CD4-positive, CD25-positive, alpha-beta regulatory T cell (primary cell): ENCODE measurements around the gene SIDT2. TPM values are rescaled to one million over a fixed set of nuclear protein-coding genes. Genes with fewer than 3 reads are reported as not detected.
"Not testable (repeated sequence)": the region's sequence is repeated elsewhere in the genome, so short reads cannot be mapped to it uniquely, and the experiment has no call there.

ENCODE experiments used
- ATAC-seq, 2 donors: fragments of 150-1000 bp; cut with Tn5 transposase; one replicate each; pipeline ENCODE4 v1.10.0; 2021; ENCODE audit warnings: low read depth in 2 of 2, moderate number of reproducible peaks in 2 of 2, moderate library complexity in 1 of 2
- DNase-seq, 3 donors: peaks; one replicate each; pipeline versions ENCODE4 v3.0.0 to v3.0.0-alpha.2; 2012 to 2022; ENCODE audit warnings: mixed read lengths in 1 of 3
- H3K27ac ChIP-seq: one replicate; pipeline ENCODE4 v1.7.0; 2013; ENCODE audit warnings: mild to moderate bottlenecking, low read length; ENCODE audit not compliant: insufficient read depth, poor library complexity, severe bottlenecking
- H3K27me3 ChIP-seq: one replicate; pipeline ENCODE4 v1.7.0; 2013; ENCODE audit warnings: low read length; ENCODE audit not compliant: control insufficient read depth, insufficient read depth
- H3K36me3 ChIP-seq: one replicate; pipeline ENCODE4 v1.7.0; 2013; ENCODE audit warnings: mild to moderate bottlenecking, low read length, moderate library complexity; ENCODE audit not compliant: control insufficient read depth, insufficient read depth
- H3K4me1 ChIP-seq: 2 replicates; pipeline ENCODE4 v1.7.0; 2013; ENCODE audit warnings: mild to moderate bottlenecking, low read length; ENCODE audit not compliant: insufficient read depth, control insufficient read depth, poor library complexity, severe bottlenecking
- H3K4me3 ChIP-seq: one replicate; pipeline ENCODE4 v1.7.0; 2013; ENCODE audit warnings: low read depth, mild to moderate bottlenecking, low read length, moderate library complexity
- H3K9me3 ChIP-seq, 2 experiments: 1 replicate in 1 of 2; 2 replicates in 1 of 2; pipeline ENCODE4 v1.7.0; 2013; ENCODE audit warnings: low read length in 2 of 2, mild to moderate bottlenecking in 1 of 2, moderate library complexity in 1 of 2; ENCODE audit not compliant: control insufficient read depth in 2 of 2
- H3K27ac Mint-ChIP-seq, 3 donors: one replicate each; pipeline ENCODE4 v1.8.0; 2020 to 2022; ENCODE audit warnings: mild to moderate bottlenecking in 3 of 3, mixed read lengths in 3 of 3, moderate library complexity in 2 of 3
- H3K27me3 Mint-ChIP-seq: one replicate; pipeline ENCODE4 v1.8.0; 2022; ENCODE audit warnings: mild to moderate bottlenecking, mixed read lengths
- H3K36me3 Mint-ChIP-seq: one replicate; pipeline ENCODE4 v1.8.0; 2020; ENCODE audit warnings: mixed read lengths
- H3K4me1 Mint-ChIP-seq, 4 donors: one replicate each; pipeline ENCODE4 v1.8.0; 2020 to 2022; ENCODE audit warnings: mixed read lengths in 4 of 4, mild to moderate bottlenecking in 1 of 4
- H3K4me3 Mint-ChIP-seq, 4 donors: one replicate each; pipeline ENCODE4 v1.8.0; 2020 to 2022; ENCODE audit warnings: mild to moderate bottlenecking in 4 of 4, mixed read lengths in 4 of 4, moderate library complexity in 3 of 4
- H3K9me3 Mint-ChIP-seq, 7 donors: one replicate each; pipeline ENCODE4 v1.8.0; 2020 to 2022; ENCODE audit warnings: mixed read lengths in 7 of 7, mild to moderate bottlenecking in 3 of 7, moderate library complexity in 2 of 7
- polyA plus RNA-seq, 4 donors: library from polyadenylated mRNA; unstranded; fragments of 300-500 nt; fragmentation: Illumina TruSeq; gene quantifications; one replicate each; pipeline ENCODE4 v1.2.3, GENCODE V29; 2021
- total RNA-seq: library from RNA; stranded (reverse); gene quantifications from one replicate; pipeline ENCODE4 v1.2.3, GENCODE V29; 2022

The SIDT2 gene
- total RNA-seq (129 TPM), polyA plus RNA-seq (1 to 10 TPM; 2.5 to 5.9 (median 4.6) TPM)

- peaks cover 11 to 38% (median 23%) of the 10 kb centered on the region in 4 donors for H3K4me1 Mint-ChIP-seq
Observed at GRCh38 chr11:117178210-117179034, at the start of gene SIDT2. Gene SIDT2 (plus strand): TSS chr11:117178743. CDS start chr11:117179264, 521 bp downstream.

GRCh38 chr11:117130396-117130795, 48.1 kb upstream of the SIDT2 start:
- ATAC-seq, H3K36me3 Mint-ChIP-seq, H3K27me3 ChIP-seq, H3K4me3 ChIP-seq, H3K9me3 ChIP-seq, H3K4me3 Mint-ChIP-seq, DNase-seq, H3K4me1 Mint-ChIP-seq, H3K9me3 Mint-ChIP-seq, H3K4me1 ChIP-seq, H3K27ac Mint-ChIP-seq, H3K27ac ChIP-seq, H3K36me3 ChIP-seq: not testable (repeated sequence)
- peaks cover 22% of the 10 kb centered on the region for H3K27me3 Mint-ChIP-seq

More at GRCh38 chr11:117178210-117179034, at the start of gene SIDT2:
- Histone ChIP-seq H3K27me3 (no peaks in the 10 kb centered on the region), H3K4me3 (peak within 1 kb of the TSS; percentile 91), H3K36me3 (peaks cover 6% of the 10 kb centered on the region), H3K9me3 (no peaks in the 10 kb centered on the region), H3K27ac (peak within 1 kb of the TSS; percentile 76), H3K4me1 (peaks cover 27% of the 10 kb centered on the region)
- Mint-ChIP-seq H3K27me3 (no peaks in the 10 kb centered on the region), H3K4me3 (peak within 1 kb of the TSS; percentile 96 to 98 (median 96)), H3K9me3 (no peaks in the 10 kb centered on the region), H3K36me3 (peaks cover under 1% of the 10 kb centered on the region), H3K27ac (peak within 1 kb of the TSS; percentile 95 to 97 (median 97))
- ATAC-seq (peak; percentile 96 to 98), DNase-seq (peak; percentile 84 to 97 (median 88))

GRCh38 chr11:117130879-117131278, 47.7 kb upstream of the SIDT2 start:
- Histone ChIP-seq H3K27ac (no peak overlapping the region), H3K4me3 (no peak overlapping the region), H3K36me3 (no peaks in the 10 kb centered on the region), H3K27me3 (no peaks in the 10 kb centered on the region), H3K4me1 (no peaks in the 10 kb centered on the region), H3K9me3 (no peaks in the 10 kb centered on the region)
- DNase-seq: no peak
- Mint-ChIP-seq H3K9me3 (no peaks in the 10 kb centered on the region), H3K27me3 (peaks cover 22% of the 10 kb centered on the region), H3K4me3 (no peak overlapping the region), H3K36me3 (no peaks in the 10 kb centered on the region), H3K27ac (no peak overlapping the region), H3K4me1 (peaks cover 0 to 6% (median 0%) of the 10 kb centered on the region in 4 donors)
- no peak for ATAC-seq

- no peak for DNase-seq
- Mint-ChIP-seq H3K4me1 (no peaks in the 10 kb centered on the region), H3K9me3 (no peaks in the 10 kb centered on the region), H3K4me3 (no peak overlapping the region), H3K27ac (no peak overlapping the region), H3K36me3 (no peaks in the 10 kb centered on the region), H3K27me3 (peaks cover 4% of the 10 kb centered on the region)
- H3K36me3 ChIP-seq: no peaks in the 10 kb centered on the region
- H3K9me3 ChIP-seq: no peaks in the 10 kb centered on the region
- no peaks in the 10 kb centered on the region for H3K4me1 ChIP-seq
- no peaks in the 10 kb centered on the region for H3K27me3 ChIP-seq
- H3K27ac ChIP-seq: no peak overlapping the region
- no peak overlapping the region for H3K4me3 ChIP-seq
- no peak for ATAC-seq
Observed at GRCh38 chr11:117134431-117134830, 44.1 kb upstream of the SIDT2 start.

- H3K27ac Mint-ChIP-seq: not testable (repeated sequence)
Observed at GRCh38 chr11:117134979-117135378, 43.6 kb upstream of the SIDT2 start.

GRCh38 chr11:117137223-117138086, 41.1 kb upstream of the SIDT2 start:
- peaks cover 29% of the 10 kb centered on the region for H3K27me3 Mint-ChIP-seq
- not testable (repeated sequence) for DNase-seq, H3K9me3 ChIP-seq, H3K27ac Mint-ChIP-seq, H3K4me3 Mint-ChIP-seq, H3K27me3 ChIP-seq, H3K27ac ChIP-seq, ATAC-seq, H3K4me3 ChIP-seq, H3K9me3 Mint-ChIP-seq, H3K36me3 Mint-ChIP-seq, H3K4me1 ChIP-seq, H3K36me3 ChIP-seq, H3K4me1 Mint-ChIP-seq

More at GRCh38 chr11:117134979-117135378, 43.6 kb upstream of the SIDT2 start:
- H3K27me3 ChIP-seq, DNase-seq, H3K27ac ChIP-seq, H3K36me3 ChIP-seq, ATAC-seq, H3K9me3 Mint-ChIP-seq, H3K4me3 ChIP-seq, H3K4me1 Mint-ChIP-seq, H3K4me1 ChIP-seq, H3K4me3 Mint-ChIP-seq, H3K9me3 ChIP-seq, H3K36me3 Mint-ChIP-seq, H3K27me3 Mint-ChIP-seq: not testable (repeated sequence)

- peak overlapping the region; percentile 83 for H3K27ac ChIP-seq
- peaks cover 34% of the 10 kb centered on the region for H3K4me1 ChIP-seq
- H3K9me3 Mint-ChIP-seq: peaks cover 0 to 2% (median 0%) of the 10 kb centered on the region in 7 donors
- peaks cover 17 to 46% (median 31%) of the 10 kb centered on the region in 4 donors for H3K4me1 Mint-ChIP-seq
- H3K27me3 Mint-ChIP-seq: peaks cover 39% of the 10 kb centered on the region
- H3K36me3 Mint-ChIP-seq: peaks cover 3% of the 10 kb centered on the region
- no peaks in the 10 kb centered on the region for H3K9me3 ChIP-seq
- H3K27me3 ChIP-seq: peaks cover 2% of the 10 kb centered on the region
- peak overlapping the region; percentile 97 to 99 (median 98) for H3K27ac Mint-ChIP-seq
- H3K4me3 ChIP-seq: peak overlapping the region; percentile 90
- peak in 1 of 2 donors; percentile 33 for ATAC-seq
- H3K4me3 Mint-ChIP-seq: peak overlapping the region; percentile 91 to 100 (median 98)
- H3K36me3 ChIP-seq: peaks cover 8% of the 10 kb centered on the region
- peak in 1 of 3 donors; percentile 57 for DNase-seq
Observed at GRCh38 chr11:117143390-117143789, 35.2 kb upstream of the SIDT2 start.
